GM18505 (cell line): ENCODE measurements around the gene P2RY6.

Source experiments
- ATAC-seq: cut with Tn5 transposase; IDR thresholded peaks from one replicate; pipeline ENCODE4 v1.9.1; 2021; ENCODE audit not compliant: unreplicated experiment
- POLR2A ChIP-seq: IDR thresholded peaks from 4 replicates; pipeline ENCODE4 v1.6.1; 2011; ENCODE audit warnings: borderline replicate concordance; ENCODE audit not compliant: insufficient read depth, insufficient read length; ENCODE audit errors: extremely low read depth

The P2RY6 gene

DNA sequence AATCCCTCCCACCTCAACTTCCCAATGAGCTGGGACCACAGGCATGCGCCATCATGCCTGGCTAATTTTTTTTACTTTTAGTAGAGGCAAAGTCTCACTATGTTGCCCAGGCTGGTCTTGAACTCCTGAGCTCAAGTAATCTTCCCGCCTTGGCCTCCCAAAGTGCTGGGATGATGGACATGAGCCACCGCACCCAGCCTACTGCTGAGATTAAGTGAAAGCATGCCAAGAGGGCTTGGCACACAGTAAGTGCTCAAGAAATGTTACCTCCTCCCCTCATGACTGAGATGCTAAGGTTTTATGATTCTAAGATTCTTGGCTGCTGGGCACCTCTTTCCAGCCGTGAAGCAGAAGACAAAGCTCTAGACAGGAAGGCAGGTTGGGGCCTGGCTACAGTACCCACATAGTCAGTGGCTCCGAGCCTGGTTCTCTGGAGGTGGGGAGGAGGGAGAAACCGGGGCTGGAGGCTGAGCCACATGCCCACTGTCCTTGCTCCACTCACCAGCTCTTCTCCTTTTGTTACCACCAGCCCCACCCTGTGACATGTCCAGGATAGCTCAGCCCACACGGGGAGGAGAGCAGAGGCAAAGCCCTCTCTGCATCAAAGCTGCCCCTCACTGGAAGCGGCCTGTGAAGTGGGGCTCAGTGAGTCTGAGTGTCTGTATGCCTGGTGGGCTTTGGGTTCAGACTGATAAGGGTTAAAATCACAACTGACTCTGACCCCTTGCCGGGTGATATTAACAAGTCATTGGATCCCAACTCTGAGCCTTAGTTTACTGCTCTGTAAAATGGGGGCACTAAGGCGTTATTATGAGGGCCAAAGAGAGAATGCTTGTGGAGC, 48.8 kb downstream of the P2RY6 start:
- no peak for ATAC-seq
- no peak for TF ChIP-seq POLR2A

- no peak for ATAC-seq
- TF ChIP-seq POLR2A = no peak
Measured at GRCh38 chr11:73321604-73322381, 49.7 kb downstream of the P2RY6 start.

GRCh38 chr11:73322382-73323306, 50.5 kb downstream of the P2RY6 start:
- no peak for ATAC-seq
- TF ChIP-seq POLR2A = no peak

GRCh38 chr11:73323464-73323863, 51.3 kb downstream of the P2RY6 start:
- no peak for ATAC-seq
- no peak for TF ChIP-seq POLR2A

DNA sequence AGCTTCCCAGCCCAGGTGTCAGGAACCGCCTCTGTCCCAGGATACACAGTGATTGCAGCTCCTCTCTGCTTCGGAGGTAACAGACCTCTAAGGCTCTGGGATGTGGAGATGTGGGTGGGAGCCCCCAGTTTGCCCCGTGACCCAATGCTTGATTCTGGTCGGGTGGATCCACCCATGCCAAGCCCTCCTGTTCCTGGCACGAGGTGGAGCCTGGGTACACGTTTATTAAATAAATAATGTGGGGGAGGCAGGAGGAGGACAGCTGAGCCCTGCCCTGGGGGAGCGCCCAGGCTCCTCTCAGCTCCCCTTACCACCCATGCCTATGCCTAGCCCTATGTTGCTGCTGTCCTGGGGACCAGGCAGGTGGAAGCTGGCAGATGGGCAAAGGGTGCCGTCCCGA, 52.0 kb downstream of the P2RY6 start:
- ATAC-seq = no peak
- TF ChIP-seq POLR2A = no peak

- no peak for ATAC-seq
- TF ChIP-seq POLR2A = no peak
Measured at GRCh38 chr11:73324665-73325035, 52.5 kb downstream of the P2RY6 start.

DNA sequence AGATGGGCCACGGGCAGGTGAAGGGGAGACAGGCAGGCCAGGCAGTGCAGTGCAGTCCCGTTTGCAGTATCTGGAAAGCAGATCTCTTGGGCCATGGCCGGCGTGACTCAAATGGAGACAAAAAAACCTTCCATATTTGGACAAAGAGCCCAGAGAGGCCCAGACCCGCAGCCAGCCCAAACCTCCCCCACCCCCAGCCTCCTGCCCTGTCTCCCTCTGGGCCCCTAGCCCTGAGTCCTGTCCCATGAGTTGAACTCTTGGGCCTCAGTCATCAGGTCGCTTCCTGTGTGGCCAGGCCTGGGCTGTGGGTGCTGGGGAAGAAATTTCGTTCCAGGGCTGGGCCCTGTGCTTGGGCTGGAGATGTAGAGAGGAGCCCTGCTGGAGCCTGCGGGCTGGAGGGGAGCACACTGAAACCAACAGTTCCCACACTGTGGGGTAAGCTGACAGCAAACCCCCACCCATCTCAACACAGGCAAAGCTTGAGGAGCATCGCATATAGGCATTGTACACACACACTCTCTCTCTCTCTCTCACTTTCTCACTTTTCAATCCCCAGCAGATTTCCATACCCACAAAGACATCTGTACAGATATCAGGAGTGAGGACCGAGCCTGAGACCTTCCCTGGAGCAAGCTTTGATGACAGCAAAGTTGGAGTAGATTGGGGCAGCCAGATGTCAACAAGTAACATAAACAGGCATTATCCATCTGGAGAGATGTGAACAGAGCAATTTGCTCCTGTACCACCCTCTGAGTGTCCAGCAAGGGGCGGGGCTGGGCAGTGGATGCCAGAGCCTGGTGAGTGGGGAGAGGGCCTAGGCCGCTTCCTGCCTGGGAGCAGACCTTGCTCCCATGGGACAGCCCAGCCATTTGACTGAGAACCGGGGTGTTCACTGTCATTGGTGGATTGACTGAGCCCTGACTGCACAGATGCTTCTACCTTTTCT, 53.2 kb downstream of the P2RY6 start:
- peak; percentile 69 for TF ChIP-seq POLR2A
- peak; percentile 58 for ATAC-seq

GRCh38 chr11:73326929-73327811, 55.0 kb downstream of the P2RY6 start:
- TF ChIP-seq POLR2A = no peak
- ATAC-seq = no peak

DNA sequence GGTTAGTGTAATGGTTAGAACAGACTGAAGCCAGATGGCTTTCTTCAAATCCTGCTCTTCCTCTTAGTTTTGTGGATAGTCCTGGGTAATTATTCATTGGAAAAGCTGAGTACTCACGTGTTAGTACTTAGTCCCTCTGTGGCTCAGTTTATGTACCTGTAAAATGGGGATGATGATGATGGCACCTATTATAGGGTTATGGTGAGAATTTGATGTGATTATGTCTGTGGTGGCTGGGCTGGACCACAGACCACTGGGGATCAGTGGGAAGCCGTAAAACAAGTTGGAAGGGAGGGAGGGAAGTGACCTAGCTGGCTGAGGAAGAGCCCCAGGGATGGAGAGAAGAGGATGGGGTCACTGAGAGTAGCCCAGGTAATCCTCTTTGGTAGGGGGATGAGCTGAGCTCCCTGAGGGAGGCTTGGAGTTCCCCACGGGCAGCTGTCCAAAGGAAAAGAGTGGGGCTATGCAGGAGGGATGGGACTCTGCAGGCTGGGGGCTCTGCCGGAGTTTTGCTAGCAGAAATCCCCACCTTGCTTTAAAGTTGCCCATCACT, 55.8 kb downstream of the P2RY6 start:
- no peak for ATAC-seq
- no peak for TF ChIP-seq POLR2A

- TF ChIP-seq POLR2A = no peak
- no peak for ATAC-seq
Measured at GRCh38 chr11:73330569-73331093, 58.5 kb downstream of the P2RY6 start.
